HG03565 (cell line): ENCODE data around the gene CEP152.
A peak's percentile ranks its signal among the peaks of the same experiment; 100 is the strongest.
"Not testable (repeated sequence)": the region's sequence is repeated elsewhere in the genome, so short reads cannot be mapped to it uniquely, and the experiment has no call there.

ENCODE experiments used
- ATAC-seq: cut with Tn5 transposase; IDR thresholded peaks from one replicate; pipeline ENCODE4 v1.9.1; 2021; ENCODE audit warnings: mild to moderate bottlenecking, moderate library complexity; ENCODE audit not compliant: unreplicated experiment

Gene CEP152

GRCh38 chr15:48814286-48814685 lies 3.4 kb upstream of the CEP152 start:
- no peak for ATAC-seq

GRCh38 chr15:48811325-48811958 lies 573 bp upstream of the CEP152 start:
- no peak for ATAC-seq

- ATAC-seq = no peak
These were observed 4.7 kb downstream of the CEP152 start for GRCh38 chr15:48806151-48806550.

GRCh38 chr15:48805591-48805990 lies 5.3 kb downstream of the CEP152 start:
- ATAC-seq = no peak

GRCh38 chr15:48803877-48804276 lies 7.0 kb downstream of the CEP152 start:
- no peak for ATAC-seq

GRCh38 chr15:48802867-48803266 lies 8.0 kb downstream of the CEP152 start:
- ATAC-seq = no peak

GRCh38 chr15:48802257-48802656 lies 8.6 kb downstream of the CEP152 start:
- no peak for ATAC-seq

- ATAC-seq = no peak
These were observed 9.9 kb downstream of the CEP152 start for GRCh38 chr15:48800811-48801455.

- no peak for ATAC-seq
These were observed 10.6 kb downstream of the CEP152 start for GRCh38 chr15:48800245-48800644.

- ATAC-seq = no peak
These were observed 12.6 kb downstream of the CEP152 start for GRCh38 chr15:48798319-48798718.

GRCh38 chr15:48796930-48797329 lies 13.9 kb downstream of the CEP152 start:
- no peak for ATAC-seq

- no peak for ATAC-seq
These were observed 14.3 kb downstream of the CEP152 start for GRCh38 chr15:48796521-48796920.

GRCh38 chr15:48795901-48796300 lies 15.0 kb downstream of the CEP152 start:
- no peak for ATAC-seq

- peak; percentile 87 for ATAC-seq
These were observed 16.2 kb downstream of the CEP152 start for GRCh38 chr15:48794697-48795134.

GRCh38 chr15:48792408-48792807 lies 18.5 kb downstream of the CEP152 start:
- no peak for ATAC-seq

GRCh38 chr15:48790466-48791115 lies 20.3 kb downstream of the CEP152 start:
- ATAC-seq = not testable (repeated sequence)

- no peak for ATAC-seq
These were observed 25.2 kb downstream of the CEP152 start for GRCh38 chr15:48785712-48786111.

GRCh38 chr15:48785195-48785594 lies 25.7 kb downstream of the CEP152 start:
- no peak for ATAC-seq

GRCh38 chr15:48784756-48785155 lies 26.1 kb downstream of the CEP152 start:
- ATAC-seq = no peak

- ATAC-seq = no peak
These were observed 28.0 kb downstream of the CEP152 start for GRCh38 chr15:48782911-48783310.

GRCh38 chr15:48781481-48782081 lies 29.3 kb downstream of the CEP152 start:
- ATAC-seq = no peak

- ATAC-seq = no peak
These were observed 29.9 kb downstream of the CEP152 start for GRCh38 chr15:48781017-48781416.
